SK-N-SH (cell line): ENCODE data around the gene DBNL.
A peak's percentile ranks its signal among the peaks of the same experiment; 100 is the strongest.

Experiments
- MEF2A ChIP-seq: IDR thresholded peaks from 2 replicates; pipeline ENCODE4 v1.4.0; 2012; ENCODE audit warnings: low read depth, borderline replicate concordance
- POLR2AphosphoS5 ChIP-seq: IDR thresholded peaks from 2 replicates; pipeline ENCODE4 v1.6.1; 2012; ENCODE audit warnings: low read depth, low read length
- RAD21 ChIP-seq: IDR thresholded peaks from 2 replicates; pipeline ENCODE4 v1.6.1; 2012; ENCODE audit warnings: mild to moderate bottlenecking, low read length
- TAF1 ChIP-seq: IDR thresholded peaks from 2 replicates; pipeline ENCODE4 v1.6.1; 2012; ENCODE audit warnings: low read depth, mild to moderate bottlenecking, low read length, moderate library complexity, borderline replicate concordance
- TF ChIP-seq, protein P1 (sequence below): fragments of 200-600 bp; sonication (generic); IDR thresholded peaks from 2 replicates; pipeline ENCODE4 v1.6.1; 2017; ENCODE audit warnings: antibody characterized with exemption, mild to moderate bottlenecking, moderate library complexity
- TF ChIP-seq, protein P2 (sequence below): IDR thresholded peaks from 2 replicates; pipeline ENCODE4 v1.4.0; 2012; ENCODE audit warnings: low read depth, borderline replicate concordance

DNA sequence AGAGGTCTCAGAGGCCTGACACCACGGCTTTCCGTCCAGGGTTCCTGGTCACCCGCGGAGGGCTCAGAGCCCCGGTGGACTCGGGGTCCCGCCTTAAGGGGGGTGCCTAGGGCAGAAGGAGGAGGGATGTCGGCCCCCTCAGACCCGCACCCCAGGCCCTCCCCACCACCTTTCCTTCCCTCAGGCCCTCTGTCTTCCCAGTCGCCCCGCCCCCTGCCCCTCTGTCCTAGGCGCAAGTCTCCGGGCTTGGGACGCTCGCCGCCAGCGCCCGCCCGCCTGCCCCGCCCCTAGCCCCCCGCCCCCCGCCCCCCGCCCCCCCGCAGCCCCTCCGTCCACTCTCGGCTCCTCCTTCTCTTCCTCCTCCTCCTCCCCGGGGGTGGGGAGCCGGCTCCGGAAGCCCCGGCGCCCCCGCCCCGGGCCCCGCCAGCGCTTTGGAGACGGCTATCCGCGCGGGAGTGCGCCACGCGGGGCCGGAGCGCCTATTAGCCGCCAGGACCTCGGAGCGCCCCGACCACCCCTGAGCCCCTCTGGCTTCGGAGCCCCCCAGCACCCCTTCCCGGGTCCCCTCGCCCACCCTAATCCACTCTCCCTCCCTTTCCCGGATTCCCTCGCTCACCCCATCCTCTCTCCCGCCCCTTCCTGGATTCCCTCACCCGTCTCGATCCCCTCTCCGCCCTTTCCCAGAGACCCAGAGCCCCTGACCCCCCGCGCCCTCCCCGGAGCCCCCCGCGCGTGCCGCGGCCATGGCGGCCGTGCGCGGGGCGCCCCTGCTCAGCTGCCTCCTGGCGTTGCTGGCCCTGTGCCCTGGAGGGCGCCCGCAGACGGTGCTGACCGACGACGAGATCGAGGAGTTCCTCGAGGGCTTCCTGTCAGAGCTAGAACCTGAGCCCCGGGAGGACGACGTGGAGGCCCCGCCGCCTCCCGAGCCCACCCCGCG is 59.7 kb downstream of the DBNL start, which contains the start of gene AEBP1:
- TF ChIP-seq RAD21 (peak; percentile 15; the same call in 1 of the 2 replicates), TAF1 (no peak), POLR2AphosphoS5 (no peak), MEF2A (no peak)
- TF ChIP-seq, protein P1, sequence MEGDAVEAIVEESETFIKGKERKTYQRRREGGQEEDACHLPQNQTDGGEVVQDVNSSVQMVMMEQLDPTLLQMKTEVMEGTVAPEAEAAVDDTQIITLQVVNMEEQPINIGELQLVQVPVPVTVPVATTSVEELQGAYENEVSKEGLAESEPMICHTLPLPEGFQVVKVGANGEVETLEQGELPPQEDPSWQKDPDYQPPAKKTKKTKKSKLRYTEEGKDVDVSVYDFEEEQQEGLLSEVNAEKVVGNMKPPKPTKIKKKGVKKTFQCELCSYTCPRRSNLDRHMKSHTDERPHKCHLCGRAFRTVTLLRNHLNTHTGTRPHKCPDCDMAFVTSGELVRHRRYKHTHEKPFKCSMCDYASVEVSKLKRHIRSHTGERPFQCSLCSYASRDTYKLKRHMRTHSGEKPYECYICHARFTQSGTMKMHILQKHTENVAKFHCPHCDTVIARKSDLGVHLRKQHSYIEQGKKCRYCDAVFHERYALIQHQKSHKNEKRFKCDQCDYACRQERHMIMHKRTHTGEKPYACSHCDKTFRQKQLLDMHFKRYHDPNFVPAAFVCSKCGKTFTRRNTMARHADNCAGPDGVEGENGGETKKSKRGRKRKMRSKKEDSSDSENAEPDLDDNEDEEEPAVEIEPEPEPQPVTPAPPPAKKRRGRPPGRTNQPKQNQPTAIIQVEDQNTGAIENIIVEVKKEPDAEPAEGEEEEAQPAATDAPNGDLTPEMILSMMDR = 0 out of 2 replicates have a peak, but pooled peaks have one; percentile 18
- TF ChIP-seq, protein P2, sequence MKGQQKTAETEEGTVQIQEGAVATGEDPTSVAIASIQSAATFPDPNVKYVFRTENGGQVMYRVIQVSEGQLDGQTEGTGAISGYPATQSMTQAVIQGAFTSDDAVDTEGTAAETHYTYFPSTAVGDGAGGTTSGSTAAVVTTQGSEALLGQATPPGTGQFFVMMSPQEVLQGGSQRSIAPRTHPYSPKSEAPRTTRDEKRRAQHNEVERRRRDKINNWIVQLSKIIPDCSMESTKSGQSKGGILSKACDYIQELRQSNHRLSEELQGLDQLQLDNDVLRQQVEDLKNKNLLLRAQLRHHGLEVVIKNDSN = no peak
